GM18520 (cell line): ENCODE results near the gene GHRH.
A peak's percentile ranks its signal among the peaks of the same experiment; 100 is the strongest.

Source experiments
- ATAC-seq: cut with Tn5 transposase; IDR thresholded peaks from one replicate; pipeline ENCODE4 v1.9.1; 2021; ENCODE audit not compliant: unreplicated experiment

GHRH gene, protein sequence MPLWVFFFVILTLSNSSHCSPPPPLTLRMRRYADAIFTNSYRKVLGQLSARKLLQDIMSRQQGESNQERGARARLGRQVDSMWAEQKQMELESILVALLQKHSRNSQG

DNA sequence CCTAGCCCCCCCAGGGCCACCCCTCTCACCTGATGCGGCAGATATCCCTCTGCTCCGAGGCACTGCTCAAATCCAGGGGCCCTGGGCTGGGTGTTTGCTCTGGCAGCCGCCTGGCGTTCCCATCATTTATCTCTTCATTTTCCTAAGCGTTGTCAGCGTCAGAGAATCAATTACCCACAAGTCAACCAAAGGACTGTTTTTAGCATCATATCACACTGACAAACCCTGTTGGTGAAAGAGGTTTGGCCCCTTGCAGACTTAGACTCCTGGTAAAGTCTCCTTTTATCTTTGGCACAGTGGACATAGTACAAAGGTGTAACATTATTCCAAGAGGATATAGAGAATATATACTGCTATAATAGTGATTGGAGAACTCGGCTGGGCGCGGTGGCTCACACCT, at the start of gene GHRH:
TSS of gene GHRH (minus strand) at position 101 of the 400 bp plus-strand sequence. CDS start 4,925 bp downstream, outside the sequence.
- no peak for ATAC-seq

- ATAC-seq: no peak
Observed at GRCh38 chr20:37310951-37311350, 49.3 kb upstream of the GHRH start.

DNA sequence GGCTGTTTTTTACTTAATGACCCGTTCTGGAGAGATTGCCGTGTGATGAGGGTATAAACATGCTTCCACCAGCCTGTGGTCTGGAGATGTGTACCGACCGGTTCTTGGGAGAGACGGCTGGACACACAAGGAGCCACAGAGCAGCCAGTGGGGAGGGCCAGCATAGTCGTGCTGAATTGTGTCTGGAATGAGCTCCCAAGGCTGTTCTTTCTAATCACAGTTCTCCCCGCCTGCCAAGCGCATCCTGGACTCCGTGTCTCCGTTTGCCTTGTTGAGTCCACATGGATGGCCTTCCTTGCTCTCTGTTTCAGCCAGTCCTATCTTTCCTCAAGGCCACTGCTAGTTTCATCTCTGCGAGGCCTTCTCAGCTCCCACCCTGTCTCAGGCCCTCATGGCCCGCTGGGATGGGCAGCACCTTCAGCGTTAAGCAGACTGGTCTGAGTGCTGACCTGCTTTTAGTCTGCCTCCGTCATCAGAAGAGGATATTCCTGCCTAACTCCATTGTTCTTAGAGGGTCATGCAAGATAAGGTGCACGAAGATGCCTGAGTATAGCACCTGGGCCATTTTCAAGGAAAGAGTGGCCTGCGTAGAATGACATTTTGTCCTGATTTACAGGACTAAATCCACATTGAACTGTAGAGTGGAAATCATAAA, 48.4 kb upstream of the GHRH start:
- ATAC-seq: no peak

GRCh38 chr20:37309290-37309689, 47.7 kb upstream of the GHRH start:
- ATAC-seq: no peak

- peak; percentile 89 for ATAC-seq
Observed at GRCh38 chr20:37308086-37309050, 46.8 kb upstream of the GHRH start.

DNA sequence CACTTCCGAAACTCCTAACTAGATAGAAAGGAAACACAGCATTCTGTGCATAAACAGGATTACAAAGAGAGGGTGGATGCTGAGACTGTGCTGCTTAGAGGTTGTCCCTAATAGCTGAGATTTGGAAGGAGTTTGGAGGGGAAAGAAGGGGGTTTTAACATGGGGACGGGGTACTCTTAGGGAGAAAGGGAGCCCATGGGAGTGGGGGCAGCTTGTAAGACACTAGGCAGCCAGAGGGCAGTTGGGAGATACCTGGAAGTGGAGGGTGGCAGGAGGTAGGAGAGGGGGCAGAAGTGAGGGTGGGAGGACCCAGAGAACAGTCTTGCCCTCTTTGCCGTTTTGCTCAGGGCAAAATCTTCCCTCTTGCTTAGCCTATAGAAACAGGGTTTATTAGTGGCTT, 44.2 kb upstream of the GHRH start:
- no peak for ATAC-seq

- ATAC-seq: no peak
Observed at GRCh38 chr20:37305079-37305478, 43.5 kb upstream of the GHRH start.

DNA sequence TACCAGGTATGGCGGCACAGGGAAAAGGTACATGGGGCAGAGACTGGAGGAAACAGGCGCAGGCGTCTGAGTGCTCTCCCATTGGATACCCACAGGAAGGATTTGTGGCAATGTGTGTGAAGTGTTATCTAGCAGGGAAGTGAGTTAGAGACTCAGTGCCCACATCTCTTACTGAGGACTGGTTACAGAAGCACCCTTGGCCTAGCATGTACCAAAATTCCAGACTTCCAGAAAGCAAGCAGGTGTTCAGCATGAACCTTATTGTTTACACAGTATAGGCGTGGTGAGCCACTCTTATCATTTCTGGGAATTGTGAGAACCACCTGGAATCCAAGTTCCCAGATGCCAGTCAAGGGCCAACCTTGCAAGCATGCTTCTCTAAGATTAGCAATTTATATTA, 42.0 kb upstream of the GHRH start:
- ATAC-seq: no peak

DNA sequence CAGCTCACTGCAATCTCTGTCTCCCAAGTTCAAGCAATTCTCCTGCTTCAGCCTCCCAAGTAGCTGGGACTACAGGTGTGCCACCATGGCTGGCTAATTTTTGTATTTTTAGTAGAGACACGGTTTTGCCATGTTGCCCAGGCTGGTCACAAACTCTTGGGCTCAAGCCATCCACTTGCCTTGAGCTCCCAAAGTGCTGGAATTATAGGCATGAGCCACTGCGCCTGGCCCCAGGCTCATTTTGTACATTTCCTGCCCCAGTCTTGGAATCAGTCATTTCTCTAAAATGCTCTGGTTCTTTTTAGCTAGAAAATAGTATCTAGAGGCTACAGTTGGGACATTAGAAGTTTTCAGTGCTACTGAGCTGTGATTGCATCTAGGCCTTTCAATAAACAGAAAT, 41.4 kb upstream of the GHRH start:
- no peak for ATAC-seq

- ATAC-seq: no peak
Observed at GRCh38 chr20:37301558-37301957, 39.9 kb upstream of the GHRH start.

- ATAC-seq: no peak
Observed at GRCh38 chr20:37301120-37301519, 39.5 kb upstream of the GHRH start.

DNA sequence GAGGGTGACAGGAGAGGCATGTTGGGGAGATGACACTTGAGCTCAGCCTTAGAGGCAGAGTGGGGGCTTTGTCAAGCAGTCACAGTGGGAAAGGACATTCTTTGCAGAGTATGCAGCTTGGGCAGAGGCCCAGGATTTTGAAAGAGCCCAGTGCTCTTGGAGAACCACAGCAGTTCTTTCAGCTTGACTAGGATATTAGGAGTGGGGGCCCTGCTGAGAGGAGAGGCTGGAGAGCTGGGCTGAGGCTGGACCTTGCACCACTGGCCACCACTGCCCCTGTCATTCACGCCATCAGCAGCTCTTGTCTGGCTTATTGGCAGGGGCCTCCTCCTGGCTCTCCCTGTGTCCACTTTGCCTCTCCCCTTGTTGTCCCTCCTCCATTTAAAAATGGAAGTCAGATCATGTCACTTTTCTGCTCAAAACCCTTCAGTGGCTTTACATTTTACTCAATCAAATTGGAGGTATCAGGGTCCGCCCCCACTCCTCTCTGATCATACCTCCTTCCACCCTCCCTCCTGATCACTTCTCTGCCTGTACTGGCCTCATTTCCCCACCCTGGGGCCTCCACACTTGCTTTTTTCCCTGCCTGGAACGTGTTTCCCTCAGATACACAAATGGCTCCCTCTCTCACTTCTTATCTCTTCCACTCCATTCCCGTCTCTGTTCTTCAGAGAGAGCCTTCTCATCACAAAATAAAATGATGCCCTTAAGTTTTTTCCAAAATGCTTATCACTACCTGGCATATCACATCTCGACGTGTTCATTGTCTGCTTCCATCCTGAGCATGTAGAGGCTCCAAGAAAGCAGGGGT, 38.3 kb upstream of the GHRH start:
- no peak for ATAC-seq

- ATAC-seq: no peak
Observed at GRCh38 chr20:37298190-37298939, 36.8 kb upstream of the GHRH start.

DNA sequence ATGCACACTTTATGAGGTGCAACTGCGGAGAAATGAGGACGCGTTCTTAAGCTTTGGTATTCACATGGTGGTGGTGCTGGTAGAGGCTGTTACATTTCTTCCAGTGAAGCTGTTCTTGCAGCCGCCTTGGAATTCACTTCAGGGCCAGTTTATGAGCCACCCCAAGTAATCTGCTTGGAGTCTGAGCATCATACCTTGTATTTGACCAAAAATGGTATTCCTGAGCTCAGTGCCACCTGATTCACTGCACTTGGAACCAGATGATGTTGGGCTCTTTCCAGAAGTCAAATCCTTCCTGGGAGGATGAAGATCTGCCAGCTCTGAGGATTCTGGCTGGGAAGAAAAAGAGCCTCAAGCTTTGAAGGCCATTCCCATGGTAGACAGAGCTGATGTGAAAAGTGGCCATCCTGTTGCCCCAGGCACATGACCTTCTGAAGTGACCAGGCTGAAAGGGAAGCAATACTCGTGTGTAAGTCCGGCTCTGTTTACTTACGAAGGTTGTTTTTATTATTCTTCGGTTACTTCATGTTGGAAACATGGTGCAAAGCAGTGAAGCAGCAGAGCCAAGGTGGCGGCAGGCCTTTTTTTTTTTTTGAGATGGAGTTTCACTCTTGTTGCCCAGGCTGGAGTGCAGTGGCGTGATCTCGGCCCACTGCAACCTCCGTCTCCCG, 35.6 kb upstream of the GHRH start:
- ATAC-seq: no peak

GRCh38 chr20:37296371-37296770, 34.8 kb upstream of the GHRH start:
- ATAC-seq: no peak

DNA sequence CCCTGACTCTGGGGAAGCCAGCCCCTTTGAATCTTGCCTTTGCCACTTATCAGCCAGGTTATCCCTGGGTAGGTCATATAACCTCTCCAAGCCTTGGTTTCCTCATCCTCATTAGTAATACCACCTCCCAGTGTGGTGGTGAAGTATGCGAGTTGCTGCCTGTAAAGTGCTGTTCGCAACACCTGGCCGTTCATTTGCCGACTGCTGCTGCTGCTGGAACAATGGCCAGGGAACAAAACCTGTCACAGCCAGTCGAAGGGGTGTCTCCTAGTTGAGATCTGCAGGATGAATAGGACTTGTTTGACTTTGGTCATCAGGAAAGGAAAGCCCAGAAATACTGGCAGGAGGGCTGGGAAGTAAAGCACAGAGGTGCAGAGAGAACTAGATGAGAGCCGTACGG, 34.0 kb upstream of the GHRH start:
- no peak for ATAC-seq

DNA sequence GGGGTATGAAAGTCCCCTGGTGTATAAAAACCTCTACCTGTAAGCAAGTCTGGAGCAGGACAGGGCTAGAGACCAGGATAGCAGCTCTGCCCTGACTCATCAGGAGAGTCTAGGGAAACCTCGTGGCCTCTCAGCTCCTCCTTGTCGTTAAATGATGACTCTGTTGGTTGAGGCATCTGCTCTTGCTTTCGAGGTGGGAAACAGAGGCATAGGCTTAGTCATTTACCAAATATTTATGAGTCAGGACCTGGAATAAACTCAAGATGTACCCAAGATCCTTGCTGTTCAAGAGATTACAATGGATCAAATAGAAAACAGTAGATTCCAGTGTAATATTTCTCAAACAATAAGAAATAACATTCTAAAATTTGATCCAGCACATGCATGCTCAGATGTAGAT, 33.4 kb upstream of the GHRH start:
- ATAC-seq: no peak

GRCh38 chr20:37294262-37294981, 32.8 kb upstream of the GHRH start:
- no peak for ATAC-seq

DNA sequence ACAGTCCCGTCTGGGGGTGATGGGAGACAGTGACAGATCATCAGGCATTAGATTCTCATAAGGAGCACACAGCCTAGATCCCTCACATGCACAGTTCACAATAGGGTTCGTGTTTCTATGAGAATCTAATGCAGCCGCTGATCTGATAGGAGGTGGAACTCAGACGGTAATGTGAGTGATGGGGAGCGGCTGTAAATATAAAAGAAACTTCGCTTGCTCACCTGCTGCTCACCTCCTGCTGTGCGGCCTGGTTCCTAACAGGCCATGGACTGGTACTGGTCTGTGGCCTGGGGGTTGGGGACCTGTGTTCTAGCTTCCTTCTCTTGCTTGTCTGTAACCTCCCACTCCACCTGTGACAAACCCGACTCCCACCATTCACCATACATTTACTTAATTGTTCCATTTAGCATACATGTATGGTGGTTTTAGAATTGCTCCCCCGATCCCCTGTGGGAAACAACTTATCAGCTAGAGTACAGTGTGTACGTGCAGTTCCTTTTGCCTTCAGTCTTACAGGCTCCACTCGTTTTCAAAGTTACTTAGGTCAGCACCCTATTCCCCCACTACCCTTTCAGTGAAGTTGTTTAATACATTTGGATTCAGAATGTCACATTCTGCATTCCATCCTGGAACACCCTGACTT, 31.8 kb upstream of the GHRH start:
- ATAC-seq: no peak
